Activated CD4-positive, alpha-beta T cell treated with anti-CD3 and anti-CD28 coated beads, Interleukin-2, amount 50 U/mL, for 16 hours (primary cell): ENCODE data around the gene ACBD6.

Experiments
- DNase-seq: peaks from one replicate; pipeline ENCODE4 v3.0.0-alpha.2; 2020

ACBD6 gene

DNA sequence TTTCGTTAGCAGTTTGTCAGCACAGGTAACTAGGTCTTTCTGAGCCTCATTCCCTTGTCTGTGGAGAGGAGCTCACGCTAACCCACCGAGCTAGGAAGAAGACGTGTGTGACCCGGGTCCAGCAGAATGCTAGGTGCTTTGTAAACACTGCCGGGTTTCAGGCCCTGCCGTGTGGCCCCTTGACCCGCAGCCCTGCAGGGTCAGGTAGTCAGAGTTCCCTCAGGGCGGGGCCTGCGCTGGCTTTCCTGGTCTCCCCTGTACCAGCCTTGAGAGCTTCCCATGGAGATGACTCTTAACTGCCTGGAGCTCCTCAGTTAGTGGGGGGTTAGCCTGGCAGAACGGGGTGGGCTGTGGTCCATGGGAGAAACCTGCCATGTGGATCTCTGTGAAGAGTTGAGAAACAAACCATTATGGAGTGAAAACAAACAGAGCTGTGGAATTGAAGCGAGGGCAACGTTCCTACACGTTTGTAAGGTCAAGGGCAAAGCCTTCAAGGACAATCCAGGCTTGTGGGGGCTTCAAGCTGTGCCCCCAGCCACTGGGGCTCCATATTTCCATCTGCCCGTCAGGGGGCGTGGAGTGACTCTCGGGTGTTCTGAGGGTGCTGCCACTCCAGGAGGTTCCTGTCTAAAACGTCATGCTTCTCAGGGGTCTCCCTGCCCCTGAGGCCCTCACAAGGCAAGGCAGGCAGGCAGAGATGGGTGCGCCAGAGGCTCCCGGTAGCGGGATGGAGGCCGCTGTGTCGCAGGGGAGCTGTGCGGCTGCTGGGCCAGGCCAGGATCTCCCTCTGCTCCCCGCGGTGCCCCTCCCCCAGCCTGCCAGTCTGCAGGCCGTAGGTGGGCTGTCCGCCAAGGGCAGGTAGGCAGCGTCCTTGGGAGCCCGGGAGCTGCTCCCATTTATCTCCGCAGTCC, 248.5 kb downstream of the ACBD6 start:
- DNase-seq: no peak

DNA sequence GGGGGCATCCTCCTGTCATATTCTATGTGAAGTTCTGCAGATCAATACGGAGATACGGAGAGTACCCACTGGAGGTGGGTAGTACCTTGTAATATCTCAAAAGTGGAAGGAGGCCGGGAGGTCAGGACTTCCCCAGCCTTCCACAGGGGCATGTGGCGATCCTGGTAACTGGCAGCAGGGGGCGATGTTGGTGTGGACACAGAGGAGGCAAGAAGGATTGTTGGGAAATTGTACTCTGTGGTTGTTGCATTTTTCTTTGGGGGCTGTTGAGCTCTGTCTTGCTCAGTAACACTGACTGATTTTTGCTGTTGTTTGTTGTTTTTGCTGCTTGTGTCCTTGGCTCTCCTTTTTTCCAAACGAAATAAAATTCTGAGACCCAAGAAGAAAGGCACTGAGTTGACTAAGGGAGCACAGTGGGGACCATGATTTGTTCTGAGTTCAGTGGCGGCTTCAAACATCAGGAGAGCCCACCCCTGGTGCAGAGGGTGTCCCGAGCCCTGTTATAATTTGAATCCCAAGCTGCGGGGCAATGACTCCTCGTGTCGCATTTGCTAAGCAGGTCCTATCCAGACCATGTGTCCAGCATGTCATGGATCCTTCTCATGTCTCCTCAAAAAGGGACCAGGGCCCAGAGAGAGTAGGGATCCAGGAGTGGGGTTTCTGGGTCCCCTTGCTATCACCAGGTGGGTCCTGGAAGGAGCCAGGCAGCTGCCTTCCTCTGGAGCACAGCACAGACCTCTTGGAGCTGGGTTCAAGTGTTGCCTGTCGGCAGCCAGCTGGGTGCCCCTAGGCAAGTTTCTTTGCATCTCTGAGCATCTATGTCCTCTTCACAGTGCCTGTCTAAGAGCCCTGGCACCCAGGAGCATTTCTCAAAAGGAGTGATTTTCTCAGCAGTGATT, 249.5 kb downstream of the ACBD6 start:
- peak; percentile 78 for DNase-seq

- no peak for DNase-seq
Measured at GRCh38 chr1:180251526-180252305, 250.7 kb downstream of the ACBD6 start.

DNA sequence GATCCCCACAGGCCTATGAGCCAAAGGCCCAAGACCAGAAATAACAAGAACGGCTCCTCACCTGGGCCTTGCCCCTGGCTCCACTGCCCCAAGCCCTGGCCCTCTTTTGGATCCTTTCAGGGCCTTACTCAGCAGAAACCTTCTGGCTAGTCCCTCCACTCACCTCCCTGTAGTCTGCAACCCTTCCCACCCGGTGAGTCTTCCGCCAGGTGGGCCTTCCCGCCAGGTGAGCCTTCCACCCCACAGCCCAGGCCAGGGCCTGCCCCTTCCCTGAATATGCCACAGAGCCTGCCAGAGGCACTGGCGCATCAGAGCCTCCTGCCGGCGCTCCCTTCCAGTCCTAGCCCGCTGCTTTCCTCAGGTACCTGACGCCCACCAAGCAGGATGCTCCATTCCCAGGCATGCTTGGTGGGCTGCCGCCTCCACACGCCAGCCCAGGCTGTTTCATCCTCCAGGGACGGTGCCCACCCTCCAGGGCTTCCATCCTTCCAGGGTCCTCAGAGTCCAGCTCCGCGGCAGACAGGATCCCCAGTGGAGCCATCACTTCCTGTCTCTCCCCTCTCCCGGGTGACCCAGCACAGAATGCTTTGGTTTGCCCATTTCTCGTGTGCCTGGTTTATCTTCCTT, 251.4 kb downstream of the ACBD6 start:
- DNase-seq: no peak

DNA sequence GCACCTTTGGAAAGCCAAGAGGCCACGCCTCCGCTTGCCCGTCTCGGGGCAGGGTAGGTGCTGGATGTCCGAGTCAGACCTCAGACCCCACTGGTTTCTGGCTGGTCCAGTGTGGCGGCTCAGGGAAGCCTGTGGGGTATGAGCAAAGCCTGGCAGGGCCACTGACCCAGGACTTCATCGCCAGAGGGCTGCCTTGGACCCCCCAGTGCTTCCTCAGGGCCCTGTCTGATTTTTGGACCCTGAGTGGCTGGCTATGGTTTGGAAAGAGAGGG, 251.9 kb downstream of the ACBD6 start:
- no peak for DNase-seq

- DNase-seq: no peak
Measured at GRCh38 chr1:180249725-180250498, 252.5 kb downstream of the ACBD6 start.

DNA sequence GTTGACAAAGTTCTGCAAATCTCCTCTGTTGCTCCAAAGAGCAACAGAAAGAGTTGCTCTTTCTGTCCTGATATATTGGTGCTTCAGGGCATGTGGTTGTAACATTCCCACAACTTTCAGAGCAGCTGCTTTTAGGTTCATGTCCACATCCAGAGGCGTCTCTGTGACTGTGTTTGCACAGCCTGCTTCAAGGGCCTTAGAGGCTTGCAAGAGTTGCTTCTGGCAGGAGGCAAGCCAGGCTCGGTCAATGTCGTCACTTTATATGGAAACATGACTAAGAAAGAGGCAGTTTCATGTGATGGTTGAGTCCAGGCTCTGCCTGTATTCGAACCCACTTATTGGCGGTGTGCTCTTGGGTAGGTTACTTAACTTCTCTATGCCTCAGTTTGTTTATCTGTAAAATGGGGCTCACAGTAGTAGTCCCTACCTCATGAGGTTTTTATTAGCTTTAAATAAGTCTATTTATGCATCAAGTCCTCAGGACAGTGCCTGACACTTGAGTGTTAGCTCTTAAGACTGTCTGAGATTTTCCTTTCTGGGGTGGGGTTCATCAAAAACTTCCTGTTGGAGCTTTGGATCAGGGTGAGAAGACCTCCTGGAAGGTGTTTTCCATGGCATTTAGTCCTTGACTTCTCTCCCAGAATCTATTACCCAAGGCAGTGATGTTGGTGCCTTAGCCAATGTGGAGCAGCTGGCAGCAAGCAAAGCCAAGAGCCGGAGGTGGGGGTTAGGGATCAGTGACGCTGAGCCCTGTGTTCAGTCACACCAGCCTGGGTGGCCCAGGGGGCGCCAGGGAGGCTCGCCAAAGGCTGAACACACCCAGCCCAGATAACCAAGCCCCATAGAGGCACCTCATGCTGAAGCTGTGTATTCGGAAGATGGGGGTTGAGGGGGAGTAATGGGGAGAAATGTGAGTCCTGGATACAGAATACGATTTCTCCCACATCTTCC, 253.4 kb downstream of the ACBD6 start:
- DNase-seq: no peak

DNA sequence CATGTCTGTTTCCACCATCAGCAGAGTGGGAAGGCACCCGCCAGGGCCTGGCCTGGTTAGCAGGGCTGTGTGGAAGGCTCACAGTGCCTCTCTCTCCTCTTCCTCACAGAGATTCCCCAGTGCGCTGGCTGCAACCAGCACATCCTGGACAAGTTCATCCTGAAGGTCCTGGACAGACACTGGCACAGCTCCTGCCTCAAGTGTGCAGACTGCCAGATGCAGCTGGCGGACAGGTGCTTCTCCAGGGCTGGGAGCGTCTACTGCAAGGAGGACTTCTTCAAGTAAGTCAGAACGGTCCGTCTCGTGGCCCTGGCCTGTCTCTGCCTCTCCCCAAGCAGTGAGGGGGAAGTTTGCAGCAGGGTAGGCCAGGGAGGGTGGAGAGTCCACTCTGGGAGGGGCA, 254.2 kb downstream of the ACBD6 start:
- DNase-seq: no peak

- no peak for DNase-seq
Measured at GRCh38 chr1:180247580-180247979, 254.8 kb downstream of the ACBD6 start.

- peak; percentile 33 for DNase-seq
Measured at GRCh38 chr1:180247061-180247460, 255.3 kb downstream of the ACBD6 start.

- DNase-seq: no peak
Measured at GRCh38 chr1:180246579-180246978, 255.8 kb downstream of the ACBD6 start.

DNA sequence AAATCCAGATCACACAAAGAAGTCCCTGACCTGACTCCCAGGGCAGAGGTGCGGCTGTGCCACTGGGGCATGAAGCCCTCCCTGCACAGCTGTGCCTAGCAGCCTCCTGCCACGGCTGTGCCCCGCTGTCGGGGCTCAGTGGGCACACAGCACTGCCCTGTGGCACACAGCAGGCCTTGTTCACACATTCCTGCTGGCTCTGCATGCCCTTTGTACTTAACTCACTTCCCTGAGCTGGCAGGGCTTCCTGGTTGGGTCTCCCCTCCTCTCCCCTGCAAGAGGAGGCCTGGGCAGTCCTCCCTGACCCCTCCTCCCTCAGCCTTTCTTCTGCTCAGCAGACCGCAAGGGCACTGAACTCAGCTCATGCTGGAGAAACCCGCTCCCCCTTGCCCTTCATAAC, 257.5 kb downstream of the ACBD6 start:
- no peak for DNase-seq

GRCh38 chr1:180243517-180244221, 258.7 kb downstream of the ACBD6 start:
- no peak for DNase-seq

- DNase-seq: no peak
Measured at GRCh38 chr1:180241716-180242544, 260.4 kb downstream of the ACBD6 start.

GRCh38 chr1:180239145-180240096, 263.0 kb downstream of the ACBD6 start:
- DNase-seq: no peak

- DNase-seq: no peak
Measured at GRCh38 chr1:180238675-180239074, 263.7 kb downstream of the ACBD6 start.
